Hematopoietic multipotent progenitor cell treated with erythropoietin and hydrocortisone succinate and interleukin-3 and kit ligand, for 8 days (in vitro differentiated cells): ENCODE data around the gene PLGRKT.
A peak's percentile ranks its signal among the peaks of the same experiment; 100 is the strongest.
"Not testable (repeated sequence)": the region's sequence is repeated elsewhere in the genome, so short reads cannot be mapped to it uniquely, and the experiment has no call there.

Experiments used
- DNase-seq: peaks from one replicate; pipeline ENCODE4 v3.0.0-alpha.2; 2015

The PLGRKT gene

GRCh38 chr9:5450359-5451091 lies 12.8 kb upstream of the PLGRKT start, which contains the start of gene CD274:
Gene CD274 (plus strand): TSS chr9:5450542. CDS start chr9:5456114, 5,572 bp downstream.
- DNase-seq, result peak; percentile 92

GRCh38 chr9:5449521-5450358 lies 12.0 kb upstream of the PLGRKT start:
- no peak for DNase-seq

GRCh38 chr9:5448461-5449435 lies 11.0 kb upstream of the PLGRKT start:
- no peak for DNase-seq

- DNase-seq, result no peak
Observed at GRCh38 chr9:5448016-5448415, 10.3 kb upstream of the PLGRKT start.

GRCh38 chr9:5447337-5447736 lies 9.6 kb upstream of the PLGRKT start:
- no peak for DNase-seq

GRCh38 chr9:5446451-5447236 lies 8.9 kb upstream of the PLGRKT start:
- no peak for DNase-seq

GRCh38 chr9:5445886-5446285 lies 8.2 kb upstream of the PLGRKT start:
- no peak for DNase-seq

GRCh38 chr9:5445096-5445495 lies 7.4 kb upstream of the PLGRKT start:
- not testable (repeated sequence) for DNase-seq

GRCh38 chr9:5443850-5444249 lies 6.1 kb upstream of the PLGRKT start:
- no peak for DNase-seq

- peak; percentile 79 for DNase-seq
Observed at GRCh38 chr9:5442400-5443011, 4.8 kb upstream of the PLGRKT start.

GRCh38 chr9:5441043-5441442 lies 3.3 kb upstream of the PLGRKT start:
- DNase-seq, result no peak

- no peak for DNase-seq
Observed at GRCh38 chr9:5440426-5440825, 2.7 kb upstream of the PLGRKT start.

GRCh38 chr9:5438301-5439162 lies 807 bp upstream of the PLGRKT start:
- no peak for DNase-seq

GRCh38 chr9:5436441-5436840 lies 1.3 kb downstream of the PLGRKT start:
- DNase-seq, result no peak

GRCh38 chr9:5435912-5436311 lies 1.8 kb downstream of the PLGRKT start:
- DNase-seq, result peak; percentile 63

GRCh38 chr9:5433841-5434810 lies 3.6 kb downstream of the PLGRKT start:
- not testable (repeated sequence) for DNase-seq

- not testable (repeated sequence) for DNase-seq
Observed at GRCh38 chr9:5433328-5433727, 4.4 kb downstream of the PLGRKT start.

GRCh38 chr9:5432890-5433289 lies 4.8 kb downstream of the PLGRKT start:
- DNase-seq, result not testable (repeated sequence)

- no peak for DNase-seq
Observed at GRCh38 chr9:5430912-5431311, 6.8 kb downstream of the PLGRKT start.
